Right atrium auricular region (tissue), 2 donors: ENCODE data around the gene ARHGAP25. TPM values are rescaled to one million over a fixed set of nuclear protein-coding genes. Genes with fewer than 3 reads are reported as not detected.

Experiments used
- DNase-seq: peaks from one replicate; pipeline ENCODE4 v3.0.0-alpha.2; 2019; ENCODE audit warnings: low spot score
- H3K27ac ChIP-seq, 2 donors: fragments of 200-600 bp; sonication (generic); 1 replicate in 1 of 2; 2 replicates in 1 of 2; pipeline ENCODE4 v1.5.1; 2016 to 2019
- H3K27me3 ChIP-seq, 2 donors: fragments of 200-600 bp; sonication (generic); one replicate each; pipeline versions ENCODE4 v1.5.1 to v1.6.0; 2017 to 2019
- H3K36me3 ChIP-seq: fragments of 200-600 bp; sonication (generic); one replicate; pipeline ENCODE4 v1.5.1; 2016
- H3K4me1 ChIP-seq, 2 donors: fragments of 200-600 bp; sonication (generic); one replicate each; pipeline versions ENCODE4 v1.5.1 to v1.6.0; 2017 to 2019
- H3K4me3 ChIP-seq, 2 donors: fragments of 200-600 bp; sonication (generic); 1 replicate in 1 of 2; 2 replicates in 1 of 2; pipeline ENCODE4 v1.5.1; 2017 to 2019; ENCODE audit warnings: mild to moderate bottlenecking in 1 of 2, moderate library complexity in 1 of 2
- H3K9me3 ChIP-seq, 2 donors: fragments of 200-600 bp; sonication (generic); one replicate each; pipeline ENCODE4 v1.5.1; 2019
- CTCF ChIP-seq, 2 donors: fragments of 200-600 bp; sonication (generic); IDR thresholded peaks; one replicate each; pipeline ENCODE4 v1.5.1; 2019; ENCODE audit warnings: antibody characterized with exemption in 2 of 2
- total RNA-seq, 2 donors: library from RNA; depleted of rRNA; stranded (reverse); fragments of >200 nt; gene quantifications; one replicate each; pipeline ENCODE4 v1.1.0, GENCODE V29; 2016

ARHGAP25 gene
- total RNA-seq, 2 donors from 2014 or later: 4.2 to 12.8 TPM

- Histone ChIP-seq H3K27me3 (no peaks in the 10 kb centered on the region), H3K36me3 (no peaks in the 10 kb centered on the region), H3K4me3 (peak overlapping the region; percentile 22 to 52), H3K27ac (peak overlapping the region; percentile 66 to 70), H3K4me1 (peaks cover 0 to 37% of the 10 kb centered on the region in 2 donors), H3K9me3 (no peaks in the 10 kb centered on the region)
- TF ChIP-seq CTCF (IDR thresholded peaks at IDR 0.05): no peak
- DNase-seq: peak; percentile 78
Measured at GRCh38 chr2:68774569-68775271, 40.1 kb downstream of the ARHGAP25 start.

- H3K36me3 ChIP-seq: no peaks in the 10 kb centered on the region
- H3K9me3 ChIP-seq: no peaks in the 10 kb centered on the region
- H3K4me1 ChIP-seq: peaks cover 0 to 32% of the 10 kb centered on the region in 2 donors
- H3K4me3 ChIP-seq: peak overlapping the region; percentile 22 to 52
- H3K27ac ChIP-seq: peak overlapping the region; percentile 66 to 70
- no peaks in the 10 kb centered on the region for H3K27me3 ChIP-seq
- DNase-seq: no peak
- TF ChIP-seq CTCF (IDR thresholded peaks at IDR 0.05): no peak
Measured at GRCh38 chr2:68775272-68775842, 40.7 kb downstream of the ARHGAP25 start.

- Histone ChIP-seq H3K4me3 (peak overlapping the region in 1 of 2 donors; percentile 14), H3K4me1 (peaks cover 0 to 25% of the 10 kb centered on the region in 2 donors), H3K36me3 (no peaks in the 10 kb centered on the region), H3K27ac (peak overlapping the region in 1 of 2 donors; percentile 70), H3K9me3 (no peaks in the 10 kb centered on the region), H3K27me3 (no peaks in the 10 kb centered on the region)
- peak in 1 of 2 donors; percentile 28 for TF ChIP-seq CTCF (IDR thresholded peaks at IDR 0.05)
- DNase-seq: no peak
Measured at GRCh38 chr2:68776124-68776523, 41.5 kb downstream of the ARHGAP25 start.

- DNase-seq: no peak
- Histone ChIP-seq H3K9me3 (no peaks in the 10 kb centered on the region), H3K4me1 (peaks cover 0 to 18% of the 10 kb centered on the region in 2 donors), H3K4me3 (no peak overlapping the region), H3K36me3 (no peaks in the 10 kb centered on the region), H3K27me3 (no peaks in the 10 kb centered on the region), H3K27ac (no peak overlapping the region)
- TF ChIP-seq CTCF (IDR thresholded peaks at IDR 0.05): no peak
Measured at GRCh38 chr2:68779595-68779994, 45.0 kb downstream of the ARHGAP25 start.

GRCh38 chr2:68784188-68784587 lies 49.6 kb downstream of the ARHGAP25 start:
- Histone ChIP-seq H3K4me1 (no peaks in the 10 kb centered on the region), H3K27me3 (no peaks in the 10 kb centered on the region), H3K4me3 (no peak overlapping the region), H3K36me3 (peaks cover 7% of the 10 kb centered on the region), H3K27ac (no peak overlapping the region), H3K9me3 (no peaks in the 10 kb centered on the region)
- no peak for TF ChIP-seq CTCF (IDR thresholded peaks at IDR 0.05)
- no peak for DNase-seq
